HG03460 (cell line): ENCODE data around the gene SLC35A3.
"Not testable (repeated sequence)": the region's sequence is repeated elsewhere in the genome, so short reads cannot be mapped to it uniquely, and the experiment has no call there.

Source experiments
- ATAC-seq: cut with Tn5 transposase; IDR thresholded peaks from one replicate; pipeline ENCODE4 v1.9.1; 2021; ENCODE audit not compliant: unreplicated experiment

SLC35A3 gene

DNA sequence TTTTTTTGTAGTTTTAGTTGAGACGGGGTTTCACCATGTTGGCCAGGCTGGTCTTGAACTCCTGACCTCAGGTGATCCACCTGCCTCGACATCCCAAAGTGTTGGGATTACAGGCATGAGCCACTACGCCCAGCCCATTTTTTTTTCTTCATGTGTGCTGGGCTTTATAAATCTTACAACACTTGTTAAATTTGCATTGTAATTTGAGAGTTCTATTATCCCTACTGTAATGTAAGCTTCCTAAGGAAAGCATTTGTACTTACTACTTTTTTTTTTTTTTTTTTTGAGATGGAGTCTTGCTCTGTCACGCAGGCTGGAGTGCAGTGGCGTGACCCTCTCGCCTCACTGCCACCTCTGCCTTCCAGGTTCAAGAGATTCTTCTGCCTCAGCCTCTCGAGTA lies 2.3 kb downstream of the SLC35A3 start:
- ATAC-seq = not testable (repeated sequence)

DNA sequence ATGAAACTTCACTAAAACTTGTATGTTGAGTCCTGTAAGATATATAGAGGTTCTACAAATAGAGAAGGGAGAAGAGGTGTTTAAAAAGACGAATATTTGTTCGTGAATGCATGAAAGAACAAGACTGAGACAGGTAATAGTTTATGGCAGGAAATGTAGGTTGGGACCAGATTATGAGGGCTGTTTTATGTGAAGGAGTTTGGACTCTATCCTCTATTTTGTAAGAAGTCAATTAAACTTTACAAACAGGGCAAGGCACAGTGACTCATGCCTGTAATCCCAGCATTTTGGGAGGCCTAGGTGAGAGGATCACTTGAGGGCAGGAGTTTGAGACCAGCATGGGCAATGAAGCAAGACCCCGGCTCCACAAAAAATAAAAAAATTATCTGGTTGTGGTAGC lies 5.7 kb downstream of the SLC35A3 start:
- no peak for ATAC-seq

DNA sequence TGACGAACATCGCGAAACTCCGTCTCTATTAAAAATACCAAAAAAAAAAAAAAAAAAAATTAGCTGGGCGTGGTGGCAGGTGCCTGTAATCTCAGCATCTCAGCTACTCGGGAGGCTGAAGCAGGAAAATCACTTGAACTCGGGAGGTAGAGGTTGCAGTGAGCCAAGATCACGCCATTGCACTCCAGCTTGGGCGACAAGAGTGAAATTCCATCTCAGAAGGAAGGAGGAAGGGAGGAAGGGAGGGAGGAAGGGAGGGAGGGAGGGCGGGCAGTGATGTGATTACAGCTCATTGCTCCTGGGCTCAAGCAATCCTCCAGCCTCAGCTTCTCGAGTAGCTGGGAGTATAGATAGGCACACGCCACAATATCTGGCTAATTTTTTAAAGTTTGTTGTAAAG lies 7.5 kb downstream of the SLC35A3 start:
- not testable (repeated sequence) for ATAC-seq

DNA sequence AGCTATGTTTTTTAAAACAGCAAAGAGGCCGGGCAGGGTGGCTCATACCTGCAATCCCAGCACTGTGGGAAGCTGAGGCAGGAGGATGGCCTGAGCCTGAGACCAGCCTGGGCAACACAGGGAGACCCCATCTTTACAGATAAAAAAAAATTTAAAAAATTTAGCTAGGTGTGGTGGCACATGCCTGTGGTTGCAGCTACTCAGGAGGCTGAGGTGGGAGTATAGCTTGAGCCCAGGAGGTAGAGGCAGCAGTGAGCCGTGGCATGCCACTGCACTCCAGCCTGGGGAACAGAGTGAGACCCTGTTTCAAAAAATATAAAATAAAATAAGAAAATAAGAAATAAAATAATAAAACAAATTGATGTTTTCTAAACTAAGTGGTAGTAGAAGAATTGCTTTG lies 8.4 kb downstream of the SLC35A3 start:
- ATAC-seq = no peak

DNA sequence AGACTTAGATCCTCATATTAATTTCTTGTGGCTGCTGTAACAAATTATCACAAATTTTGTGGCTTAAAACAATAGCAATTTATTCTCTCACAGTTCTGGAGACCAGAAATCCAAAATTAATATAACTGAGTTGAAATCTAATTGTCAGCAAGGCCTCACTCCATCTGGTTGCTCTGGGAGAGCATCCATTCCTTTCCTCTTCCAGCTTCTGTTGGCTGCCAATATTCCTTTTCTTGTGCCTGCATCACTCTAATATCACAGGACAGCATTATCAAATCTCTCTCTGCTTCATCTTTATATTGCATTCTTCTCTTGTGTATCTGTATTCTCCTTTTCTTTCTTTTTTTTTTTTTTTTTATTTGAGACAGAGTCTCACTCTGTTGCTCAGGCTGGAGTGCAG lies 9.3 kb downstream of the SLC35A3 start:
- ATAC-seq = no peak

DNA sequence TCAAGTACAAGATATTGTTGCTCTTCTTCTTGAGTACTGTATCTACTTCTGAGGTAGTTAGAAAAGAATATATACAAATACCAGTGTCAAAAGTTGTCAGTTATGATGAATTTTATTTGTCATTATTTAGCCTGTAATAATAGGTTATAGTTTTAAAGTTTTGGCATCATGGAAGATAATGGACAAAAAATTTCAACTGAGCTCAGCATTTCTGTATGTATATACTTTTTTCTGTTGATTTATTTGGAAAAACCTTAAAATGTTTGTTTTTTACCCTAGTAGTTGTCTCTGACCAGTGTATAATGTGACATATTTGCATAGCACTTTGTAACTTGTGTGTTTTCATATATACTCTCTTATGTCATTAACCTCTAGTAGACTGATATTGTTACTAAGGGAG lies 11.1 kb downstream of the SLC35A3 start:
- no peak for ATAC-seq

DNA sequence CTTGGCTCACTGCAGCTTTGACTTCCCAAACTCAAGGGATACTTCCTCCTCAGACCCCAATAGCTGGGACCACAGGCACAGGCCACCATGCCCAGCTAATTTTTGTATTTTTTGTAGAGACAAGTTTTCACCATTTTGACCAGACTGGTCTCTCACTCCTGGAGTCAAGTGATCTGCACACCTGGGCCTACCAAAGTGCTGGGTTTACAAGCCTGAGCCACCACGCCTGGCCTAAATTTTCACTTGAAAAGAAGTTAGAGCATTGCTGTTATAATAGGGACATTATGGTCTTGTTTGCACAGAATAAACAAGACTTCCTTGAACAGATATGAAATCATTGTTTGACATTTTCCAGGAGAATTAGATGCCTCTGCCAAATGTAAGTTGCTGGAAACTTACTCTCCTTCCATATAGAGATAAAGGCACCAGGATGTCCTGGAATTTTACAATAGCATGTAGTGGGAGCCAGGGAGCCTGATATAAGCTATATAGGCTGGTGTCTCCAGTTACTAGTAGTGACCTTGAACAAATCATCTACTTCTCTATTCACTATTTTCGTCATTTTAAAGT lies 16.9 kb downstream of the SLC35A3 start:
- ATAC-seq = no peak

DNA sequence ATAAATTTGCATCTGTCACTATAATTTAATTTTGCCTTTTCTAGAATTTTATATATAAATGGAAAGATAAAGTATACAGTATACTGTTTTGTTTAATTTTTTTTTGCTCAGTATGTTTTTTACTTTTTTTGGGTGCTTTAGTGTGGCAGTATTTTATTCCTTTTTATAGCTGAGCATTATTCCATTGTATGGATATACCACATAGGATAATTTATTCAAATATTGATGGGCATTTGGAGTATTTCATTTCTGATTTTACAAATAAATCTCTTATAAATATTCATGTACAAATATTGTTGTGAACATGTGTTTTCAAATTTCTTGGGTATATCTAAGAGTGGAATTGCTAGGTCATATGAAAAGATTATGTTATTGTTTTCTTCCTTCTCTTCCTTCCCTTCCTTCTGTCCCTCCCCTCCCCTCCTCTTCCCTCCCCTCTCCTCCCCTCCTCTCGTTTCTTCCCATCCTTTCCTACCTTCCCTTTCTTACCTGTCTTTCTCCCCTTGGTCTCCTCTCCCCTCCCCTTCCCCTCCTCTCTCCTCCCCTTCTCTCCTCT lies 18.5 kb downstream of the SLC35A3 start:
- ATAC-seq = no peak

DNA sequence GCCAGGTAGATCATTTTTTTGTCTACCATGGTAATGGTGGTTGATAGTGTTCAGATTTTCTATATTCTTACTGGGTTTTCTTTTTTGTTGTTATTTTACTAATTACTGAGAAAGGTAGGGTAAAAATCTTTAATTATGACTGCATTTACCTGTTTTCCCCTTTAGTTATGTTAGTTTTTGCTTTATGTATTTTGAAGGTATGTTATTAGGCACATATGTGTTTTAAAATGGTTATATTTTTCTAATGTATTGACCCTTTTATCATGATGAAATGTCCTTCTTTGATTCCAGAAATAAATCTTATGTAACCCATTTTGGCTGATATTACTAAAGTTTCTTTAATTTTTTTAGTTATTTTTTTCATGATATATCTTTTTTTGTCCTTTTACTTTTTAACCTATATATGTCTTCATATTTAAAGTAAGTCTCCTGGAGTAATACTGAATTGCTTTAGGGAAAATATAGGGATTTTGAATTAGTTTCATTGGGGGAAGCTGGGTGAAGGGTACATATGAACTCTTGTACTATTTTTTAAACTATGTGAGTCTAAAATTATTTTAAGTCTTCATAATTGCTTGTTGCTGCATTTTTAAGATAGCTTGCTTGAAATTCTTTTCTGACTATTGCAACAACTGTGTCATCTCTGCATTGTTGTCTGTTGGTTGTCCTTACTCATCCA lies 22.4 kb downstream of the SLC35A3 start:
- ATAC-seq = no peak

DNA sequence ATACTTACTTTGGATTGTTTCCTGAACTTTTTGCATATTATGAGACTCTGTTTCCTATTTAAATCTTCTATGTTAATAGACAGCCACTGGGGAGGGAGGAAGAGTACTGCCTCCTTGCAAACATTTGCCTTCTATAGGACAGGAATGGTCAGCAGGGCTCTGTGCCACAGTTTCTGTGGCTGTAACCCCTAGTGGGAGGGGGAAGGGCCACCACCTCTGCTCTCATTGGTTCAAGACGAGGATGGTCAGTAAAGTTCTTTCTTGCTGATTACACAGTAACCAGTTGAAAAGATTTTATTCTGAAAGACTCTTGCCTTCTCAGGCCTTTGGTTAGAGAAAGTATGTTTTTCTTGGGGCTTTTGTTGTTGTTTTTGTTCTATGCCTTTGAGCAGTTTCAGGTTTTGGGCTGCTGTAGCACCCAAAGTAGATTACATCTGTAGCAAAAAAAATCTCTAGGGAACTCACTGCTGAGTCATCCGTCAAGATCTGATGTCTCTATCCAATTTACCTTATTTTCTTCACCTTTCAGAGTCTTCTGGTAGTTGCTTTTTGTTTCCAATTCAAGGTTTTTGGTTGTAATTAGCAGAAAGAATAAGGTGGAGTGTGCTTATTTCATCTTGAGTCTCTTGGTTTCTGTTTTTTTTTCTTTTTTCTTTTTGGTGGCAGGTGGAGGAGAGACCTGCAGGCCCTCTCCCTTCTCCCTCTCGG lies 23.1 kb downstream of the SLC35A3 start:
- ATAC-seq = peak; percentile 86

DNA sequence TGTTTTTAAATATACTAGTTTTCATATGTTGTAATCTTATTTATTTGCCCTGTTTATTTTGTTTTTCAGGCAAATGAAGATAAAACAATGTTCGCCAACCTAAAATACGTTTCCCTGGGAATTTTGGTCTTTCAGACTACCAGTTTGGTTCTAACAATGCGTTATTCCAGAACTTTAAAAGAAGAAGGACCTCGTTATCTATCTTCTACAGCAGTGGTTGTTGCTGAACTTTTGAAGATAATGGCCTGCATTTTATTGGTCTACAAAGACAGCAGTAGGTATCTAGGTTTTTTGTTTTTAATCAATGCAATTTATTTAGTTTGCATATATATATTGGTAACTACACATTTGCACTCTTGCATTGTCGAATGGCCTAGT lies 23.7 kb downstream of the SLC35A3 start:
- no peak for ATAC-seq

DNA sequence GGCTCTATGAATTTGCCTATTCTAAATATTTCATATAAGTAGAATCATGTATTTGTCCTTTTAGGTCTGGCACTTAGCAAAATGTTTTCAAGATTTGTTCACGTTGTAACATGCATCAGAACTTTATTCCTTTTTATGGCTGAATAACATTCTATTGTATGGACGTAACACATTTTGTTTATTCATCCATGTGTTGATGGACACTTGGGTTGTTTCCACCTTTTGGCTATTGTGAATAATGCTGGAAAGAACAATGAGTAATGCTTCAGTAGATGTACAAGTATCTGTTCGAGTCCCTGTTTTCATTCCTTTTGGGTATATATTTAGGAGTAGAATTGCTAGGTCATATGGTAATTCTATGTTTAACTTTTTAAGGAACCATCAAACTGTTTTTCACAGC lies 24.7 kb downstream of the SLC35A3 start:
- no peak for ATAC-seq

DNA sequence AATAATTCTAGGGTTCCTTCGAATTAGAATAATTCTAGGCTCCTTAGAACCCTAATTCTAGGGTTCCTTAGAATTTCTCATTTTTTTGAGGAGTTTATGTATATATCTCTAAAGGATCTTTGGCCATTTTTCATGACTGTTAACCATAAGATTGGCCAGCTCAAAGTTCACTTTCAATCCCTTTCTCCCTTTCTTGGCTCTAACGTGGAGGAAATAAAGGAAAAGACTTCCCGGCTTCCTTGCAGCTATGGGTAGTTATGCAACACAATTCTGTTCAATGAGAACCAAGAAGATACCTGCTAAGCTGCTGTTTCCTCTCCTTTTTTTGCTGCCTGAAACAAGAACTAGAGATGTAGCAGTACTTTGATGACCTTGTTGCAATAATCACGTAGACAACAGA lies 27.2 kb downstream of the SLC35A3 start:
- no peak for ATAC-seq

DNA sequence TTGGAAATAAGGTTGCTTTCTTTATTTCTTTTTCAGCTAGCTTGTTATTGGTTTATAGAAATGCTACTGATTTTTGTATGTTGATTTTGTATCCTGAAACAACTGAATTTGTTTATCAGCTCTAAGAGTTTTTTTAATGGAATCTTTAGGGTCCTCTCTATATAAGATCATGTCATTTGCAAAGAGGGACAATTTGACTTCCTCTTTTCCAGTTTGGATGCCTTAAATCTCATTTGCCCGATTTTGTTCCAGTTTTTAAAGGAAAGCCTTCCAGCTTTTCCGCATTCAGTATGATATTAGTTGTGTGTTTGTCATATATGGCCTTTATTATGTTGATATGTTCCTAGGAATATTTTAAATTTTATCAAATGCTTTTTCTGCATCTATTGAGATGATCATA lies 31.7 kb downstream of the SLC35A3 start:
- ATAC-seq = no peak

DNA sequence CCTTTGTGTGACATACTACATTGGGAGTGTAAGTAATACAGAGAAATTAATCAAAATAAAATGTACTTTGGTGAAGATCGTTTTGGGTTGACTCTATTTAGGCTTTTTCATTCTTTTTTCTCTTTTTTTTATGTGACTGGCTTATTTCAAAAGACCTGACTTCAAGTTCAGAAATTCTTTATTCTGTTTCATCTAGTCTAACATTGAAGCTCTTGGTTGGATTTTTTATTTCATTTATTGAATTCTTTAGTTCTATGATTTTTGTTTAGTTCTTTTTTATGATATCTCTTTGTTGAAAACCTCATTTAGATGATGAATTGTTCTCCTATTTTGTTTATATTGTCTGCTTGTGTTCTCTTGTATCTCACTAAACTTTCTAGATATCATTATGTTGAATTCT lies 35.6 kb downstream of the SLC35A3 start:
- no peak for ATAC-seq

DNA sequence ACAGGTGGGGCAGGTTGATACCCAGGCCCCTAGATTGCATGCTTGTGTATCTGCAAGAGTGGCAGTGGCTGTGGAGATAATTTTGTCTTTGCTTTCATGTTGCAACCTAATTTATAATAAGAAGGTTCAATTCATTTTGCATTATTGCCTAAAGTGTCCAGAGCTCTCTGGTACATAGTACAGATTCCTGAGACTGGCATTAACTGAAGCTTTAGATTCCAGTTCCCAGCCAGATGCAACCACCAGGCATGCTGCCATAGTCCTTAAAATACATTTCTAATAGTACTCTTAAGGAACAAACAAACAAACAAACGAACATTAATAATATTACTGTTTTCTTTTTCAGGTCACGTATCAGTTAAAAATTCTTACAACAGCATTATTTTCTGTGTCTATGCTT lies 36.9 kb downstream of the SLC35A3 start:
- ATAC-seq = no peak

DNA sequence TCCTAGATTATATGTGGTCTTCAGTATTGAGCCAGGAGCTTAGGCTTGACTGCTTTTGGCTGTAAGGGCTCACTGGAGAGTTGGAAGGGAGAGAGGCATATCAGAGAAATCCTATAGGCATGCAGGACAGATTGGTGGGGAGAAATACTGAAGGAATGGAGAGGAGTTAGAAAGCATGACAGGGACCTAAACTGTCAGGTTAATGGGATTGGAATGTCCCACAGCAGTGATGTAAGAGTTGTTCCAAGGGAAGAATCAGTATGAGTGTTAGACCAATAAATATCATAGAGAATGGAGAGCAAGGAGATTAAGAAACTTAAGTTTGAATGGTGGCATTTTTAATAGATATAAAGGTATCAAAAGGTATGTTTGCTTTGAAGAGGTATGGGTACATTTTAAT lies 39.7 kb downstream of the SLC35A3 start:
- no peak for ATAC-seq

DNA sequence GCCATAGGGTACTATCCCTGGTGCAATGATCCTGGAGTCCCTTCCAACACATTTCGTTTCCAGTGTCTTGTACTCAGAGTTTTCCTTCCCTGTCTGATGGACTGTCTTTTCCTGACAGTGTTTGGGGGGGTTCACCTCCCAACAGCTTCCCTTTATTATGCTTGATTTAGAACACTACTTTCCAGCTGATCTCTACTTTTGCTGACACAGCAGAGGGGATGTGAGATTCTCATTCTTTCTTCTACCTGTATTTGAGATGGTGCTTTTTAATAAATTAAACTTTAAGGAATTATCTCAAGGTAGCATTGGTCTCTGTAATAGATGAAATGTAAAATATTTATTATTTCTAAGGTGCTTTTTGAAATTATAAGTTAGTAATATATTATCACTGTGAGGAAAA lies 41.0 kb downstream of the SLC35A3 start:
- no peak for ATAC-seq

DNA sequence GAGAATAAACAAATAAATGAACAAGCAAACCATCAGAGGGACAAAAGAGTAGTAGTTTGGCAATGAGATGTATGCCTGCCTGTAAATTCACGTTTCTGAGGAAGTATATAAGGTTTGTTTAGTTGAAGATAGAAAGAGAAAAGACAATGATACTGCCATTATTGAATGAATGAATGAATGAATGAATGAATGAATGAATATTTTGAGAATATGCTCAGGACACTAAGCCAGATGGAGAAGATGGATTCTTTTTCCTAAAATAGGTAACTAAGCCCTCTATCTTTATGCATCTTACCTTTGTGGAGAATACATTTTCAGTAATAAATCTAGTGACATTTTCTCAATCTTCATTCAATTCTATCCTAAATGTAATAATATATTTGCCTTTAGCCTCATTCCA lies 49.4 kb downstream of the SLC35A3 start:
- no peak for ATAC-seq

DNA sequence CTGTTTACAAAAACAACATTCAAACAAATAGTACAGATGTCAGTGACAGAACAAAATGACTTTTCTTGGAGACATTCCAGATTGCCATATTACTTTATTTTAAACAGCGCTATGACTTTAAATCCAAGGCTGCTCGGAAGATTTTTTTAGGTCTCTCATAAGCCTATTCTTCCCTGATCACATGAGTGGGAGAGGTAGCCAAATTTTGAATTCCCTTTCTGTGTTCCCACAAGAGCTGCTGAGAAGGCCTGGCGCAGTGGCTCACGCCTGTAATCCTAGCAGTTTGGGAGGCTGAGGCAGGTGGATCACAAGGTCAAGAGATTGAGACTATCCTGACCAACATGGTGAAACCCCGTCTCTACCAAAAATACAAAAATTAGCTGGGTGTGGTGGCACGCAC lies 53.7 kb downstream of the SLC35A3 start:
- no peak for ATAC-seq

DNA sequence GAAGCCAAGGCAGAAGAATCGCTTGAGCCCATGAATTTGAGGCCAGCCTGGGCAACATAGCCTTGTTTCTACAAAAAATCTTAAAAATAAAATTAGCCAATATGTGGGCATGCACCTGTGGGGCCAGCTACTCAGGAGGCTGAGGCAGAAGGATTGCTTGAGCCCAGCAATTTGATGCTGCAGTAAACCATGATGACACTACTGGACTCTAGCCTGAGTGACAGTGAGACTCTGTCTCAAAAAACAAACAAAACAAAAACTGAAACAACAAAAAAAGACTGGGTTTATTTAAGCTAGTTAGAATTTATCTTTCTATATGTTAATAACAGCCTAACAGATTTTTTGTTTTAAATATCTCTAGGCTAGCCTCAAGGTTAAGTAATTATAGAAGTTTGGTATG lies 57.4 kb downstream of the SLC35A3 start:
- no peak for ATAC-seq

DNA sequence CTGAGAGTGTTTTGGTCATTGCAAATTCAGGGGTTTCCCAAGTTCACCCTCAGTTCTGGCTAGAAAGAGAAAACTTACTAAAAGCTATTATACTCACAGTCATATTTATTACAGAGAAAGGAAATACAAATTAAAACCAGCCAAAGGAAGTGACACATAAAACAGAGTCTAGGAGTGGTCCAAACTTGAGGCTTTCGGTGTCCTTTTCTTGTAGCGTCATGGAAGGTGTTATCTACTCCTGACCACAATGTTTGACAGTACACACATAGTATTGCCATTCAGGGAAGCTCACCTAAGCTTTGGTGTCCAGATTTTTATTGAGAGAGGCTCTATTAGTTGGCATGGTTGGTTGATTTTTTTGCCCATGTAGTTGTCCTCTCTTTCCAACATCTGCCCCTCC lies 59.0 kb downstream of the SLC35A3 start:
- ATAC-seq = no peak
